ENCODE data around the gene UBL7.
"Not testable (repeated sequence)": the region's sequence is repeated elsewhere in the genome, so short reads cannot be mapped to it uniquely, and the experiment has no call there.

Gene UBL7

DNA sequence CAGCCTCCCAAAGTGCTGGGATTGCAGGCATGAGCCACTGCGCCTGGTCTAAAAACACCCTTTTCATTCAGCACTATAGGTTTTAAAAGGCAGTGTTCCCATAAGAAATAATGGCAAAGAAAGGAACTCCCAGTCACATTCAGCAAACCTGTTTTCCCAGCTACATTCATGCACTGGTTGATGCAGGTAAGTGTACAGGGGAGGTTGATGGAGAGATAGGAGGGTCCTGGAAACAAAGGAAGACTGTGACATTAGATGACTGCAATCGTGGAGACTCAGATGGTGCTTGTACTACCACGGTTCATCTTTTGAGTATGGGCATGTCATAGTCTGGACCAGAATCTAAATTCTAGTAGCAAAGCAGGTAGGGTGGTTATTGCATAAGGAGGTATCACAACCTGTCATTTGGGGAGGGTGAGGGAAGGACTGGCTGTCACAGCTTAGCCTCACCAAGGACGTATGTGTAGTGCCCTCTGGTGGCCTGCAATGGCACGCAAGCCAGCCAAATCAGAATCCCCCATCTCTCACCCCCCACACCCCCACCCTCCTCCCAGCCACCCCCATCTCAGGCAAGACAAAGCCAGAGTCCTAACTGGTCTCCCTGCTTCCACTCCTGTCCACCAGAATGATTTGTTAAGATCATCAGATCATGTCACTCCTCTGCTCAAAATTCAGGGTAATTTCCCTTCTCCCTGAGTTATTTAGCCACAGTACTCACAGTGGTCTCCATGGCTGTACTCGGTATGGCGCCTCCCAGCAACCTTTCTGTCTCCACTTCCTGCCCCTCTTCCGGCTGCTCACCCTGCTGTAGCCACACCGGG is 28.8 kb upstream of the UBL7 start:
- DNase-seq = peak in 1 of 2 donors; percentile 57
- intact Hi-C loops (cut with DNase I; ENCODE audit: low total_unique reads) = no loop called here
- Histone ChIP-seq H3K27ac (no peak overlapping the region), H3K9me3 (no peaks in the 10 kb centered on the region), H3K4me3 (no peak overlapping the region), H3K27me3 (no peaks in the 10 kb centered on the region), H3K4me1 (no peaks in the 10 kb centered on the region), H3K36me3 (no peaks in the 10 kb centered on the region)
- TF ChIP-seq, protein P1, sequence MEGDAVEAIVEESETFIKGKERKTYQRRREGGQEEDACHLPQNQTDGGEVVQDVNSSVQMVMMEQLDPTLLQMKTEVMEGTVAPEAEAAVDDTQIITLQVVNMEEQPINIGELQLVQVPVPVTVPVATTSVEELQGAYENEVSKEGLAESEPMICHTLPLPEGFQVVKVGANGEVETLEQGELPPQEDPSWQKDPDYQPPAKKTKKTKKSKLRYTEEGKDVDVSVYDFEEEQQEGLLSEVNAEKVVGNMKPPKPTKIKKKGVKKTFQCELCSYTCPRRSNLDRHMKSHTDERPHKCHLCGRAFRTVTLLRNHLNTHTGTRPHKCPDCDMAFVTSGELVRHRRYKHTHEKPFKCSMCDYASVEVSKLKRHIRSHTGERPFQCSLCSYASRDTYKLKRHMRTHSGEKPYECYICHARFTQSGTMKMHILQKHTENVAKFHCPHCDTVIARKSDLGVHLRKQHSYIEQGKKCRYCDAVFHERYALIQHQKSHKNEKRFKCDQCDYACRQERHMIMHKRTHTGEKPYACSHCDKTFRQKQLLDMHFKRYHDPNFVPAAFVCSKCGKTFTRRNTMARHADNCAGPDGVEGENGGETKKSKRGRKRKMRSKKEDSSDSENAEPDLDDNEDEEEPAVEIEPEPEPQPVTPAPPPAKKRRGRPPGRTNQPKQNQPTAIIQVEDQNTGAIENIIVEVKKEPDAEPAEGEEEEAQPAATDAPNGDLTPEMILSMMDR (IDR thresholded peaks at IDR 0.05) = peak; percentile 38 to 50

DNA sequence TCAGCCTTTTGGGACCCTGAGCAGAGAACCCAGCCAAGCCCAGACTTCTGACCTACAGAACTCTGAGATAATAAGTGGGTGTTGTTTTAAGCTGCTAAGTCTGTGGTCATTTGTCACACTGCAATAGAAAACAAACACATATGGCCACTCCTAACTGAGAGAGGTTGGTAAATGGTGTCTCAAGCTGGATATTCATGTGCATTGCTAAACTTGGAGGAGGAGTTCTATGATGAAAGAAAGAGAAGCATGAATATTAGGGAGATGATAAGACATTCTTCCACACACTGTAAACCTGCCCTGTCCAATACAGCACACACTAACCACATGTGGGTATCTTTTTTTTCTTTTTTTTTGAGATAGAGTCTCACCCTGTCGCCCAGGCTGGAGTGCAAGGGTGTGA is 27.8 kb upstream of the UBL7 start:
- Histone ChIP-seq H3K4me1 (no peaks in the 10 kb centered on the region), H3K4me3 (no peak overlapping the region), H3K27ac (no peak overlapping the region), H3K36me3 (no peaks in the 10 kb centered on the region), H3K27me3 (no peaks in the 10 kb centered on the region), H3K9me3 (no peaks in the 10 kb centered on the region)
- no peak for DNase-seq
- intact Hi-C loops (cut with DNase I; ENCODE audit: low total_unique reads) = no loop called here
- TF ChIP-seq, protein P1 (IDR thresholded peaks at IDR 0.05) = no peak

DNA sequence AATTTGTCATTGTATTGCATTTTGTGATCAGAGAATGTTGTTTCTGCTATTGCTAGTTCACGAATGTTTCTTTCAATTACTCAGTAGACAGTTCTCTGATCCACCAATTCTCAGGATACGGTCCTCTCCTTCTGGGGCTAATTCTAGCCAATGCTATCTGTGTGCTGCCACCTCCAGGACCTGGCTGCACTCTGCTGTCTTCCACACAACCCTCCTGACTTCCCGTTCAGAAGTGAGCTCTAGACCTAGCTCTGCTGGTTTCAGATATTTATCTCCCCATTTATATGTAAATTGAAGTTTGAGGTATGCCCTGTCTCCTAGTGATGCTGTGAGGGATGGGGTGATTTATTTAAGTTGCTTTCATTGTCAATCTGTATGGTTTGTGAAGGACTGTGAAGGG is 21.7 kb upstream of the UBL7 start:
- Histone ChIP-seq H3K9me3 (no peaks in the 10 kb centered on the region), H3K4me3 (no peak overlapping the region), H3K27ac (no peak overlapping the region), H3K4me1 (no peaks in the 10 kb centered on the region), H3K36me3 (peaks cover 0 to 15% (median 0%) of the 10 kb centered on the region in 3 donors), H3K27me3 (no peaks in the 10 kb centered on the region)
- DNase-seq = peak in 1 of 2 donors; percentile 25
- intact Hi-C loops (cut with DNase I; ENCODE audit: low total_unique reads) = no loop called here
- TF ChIP-seq, protein P1 (IDR thresholded peaks at IDR 0.05) = no peak

DNA sequence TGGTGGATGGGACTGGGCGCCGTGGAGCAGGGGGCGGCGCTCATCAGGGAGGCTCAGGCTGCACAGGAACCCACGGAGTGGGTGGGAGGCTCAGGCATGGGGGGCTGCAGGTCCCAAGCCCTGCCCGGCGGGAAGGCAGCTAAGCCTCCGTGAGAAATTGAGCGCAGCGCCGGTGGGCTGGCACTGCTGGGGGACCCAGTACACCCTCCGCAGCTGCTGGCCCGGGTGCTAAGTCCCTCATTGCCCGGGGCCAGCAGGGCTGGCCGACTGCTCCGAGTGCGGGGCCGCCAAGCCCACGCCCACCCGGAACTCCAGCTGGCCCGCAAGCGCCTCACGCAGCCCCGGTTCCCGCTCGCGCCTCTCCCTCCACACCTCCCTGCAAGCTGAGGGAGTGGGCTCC is 19.4 kb upstream of the UBL7 start:
- H3K27ac ChIP-seq; intact Hi-C loops (cut with DNase I; ENCODE audit: low total_unique reads); H3K27me3 ChIP-seq; H3K4me3 ChIP-seq; H3K9me3 ChIP-seq; H3K4me1 ChIP-seq: not testable (repeated sequence)
- peaks cover 0 to 15% (median 0%) of the 10 kb centered on the region in 3 donors for H3K36me3 ChIP-seq
- DNase-seq = peak in 1 of 2 donors; percentile 33

DNA sequence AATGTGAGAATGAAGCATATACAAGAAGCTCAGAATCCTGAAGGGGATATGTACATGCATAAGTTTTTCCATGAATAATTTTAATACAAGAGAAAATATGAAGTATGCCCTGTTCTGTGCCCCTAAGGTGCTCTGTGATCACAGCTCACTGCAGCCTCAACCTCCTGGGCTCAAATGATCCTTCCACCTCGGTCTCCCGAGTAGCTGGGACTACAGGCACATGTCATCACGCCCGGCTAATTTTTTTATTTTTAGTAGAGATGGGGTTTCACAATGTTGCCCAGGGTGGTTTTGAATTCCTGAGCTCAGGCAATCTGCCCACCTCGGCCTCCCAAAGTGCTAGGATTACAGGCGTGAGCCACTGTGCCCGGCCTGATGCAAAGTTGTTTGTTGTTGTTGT is 10.7 kb upstream of the UBL7 start:
- intact Hi-C loops (cut with DNase I; ENCODE audit: low total_unique reads); H3K4me3 ChIP-seq; H3K36me3 ChIP-seq; H3K27me3 ChIP-seq; H3K4me1 ChIP-seq; H3K27ac ChIP-seq; H3K9me3 ChIP-seq: not testable (repeated sequence)
- peak in 1 of 2 donors; percentile 3 for DNase-seq

DNA sequence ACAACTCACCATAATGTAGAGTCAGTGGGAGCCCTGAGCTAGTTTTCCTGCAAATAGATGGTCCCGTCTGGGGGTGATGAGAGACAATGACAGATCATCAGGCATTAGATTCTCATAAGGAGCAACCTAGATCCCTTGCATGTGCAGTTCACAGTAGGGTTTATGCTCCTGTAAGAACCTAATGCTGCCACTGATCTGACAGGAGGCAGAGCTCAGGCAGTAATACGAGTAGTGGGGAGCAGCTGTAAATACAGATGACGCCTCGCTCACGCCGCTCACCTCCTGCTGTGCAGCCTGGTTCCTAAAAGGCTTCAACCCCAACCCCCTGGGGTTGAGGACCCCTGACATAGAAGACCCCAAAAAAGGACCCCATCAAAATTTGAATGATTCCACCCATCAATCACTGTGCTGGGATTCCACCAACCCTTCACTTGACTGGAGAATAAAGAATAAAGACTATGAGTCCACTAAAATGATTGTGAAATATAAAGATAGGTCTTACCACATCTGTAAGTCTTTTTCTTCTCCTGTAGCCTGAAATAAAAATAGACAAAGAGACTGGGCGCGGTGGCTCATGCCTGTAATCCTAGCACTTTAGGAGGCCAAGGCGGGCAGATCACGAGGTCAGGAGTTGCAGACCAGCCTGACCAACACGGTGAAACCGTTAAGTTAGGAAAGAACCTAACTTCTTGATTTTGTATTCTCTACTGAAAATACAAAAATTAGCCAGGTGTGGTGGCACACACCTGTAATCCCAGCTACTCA is 9.9 kb upstream of the UBL7 start:
- no peak overlapping the region for H3K4me3 ChIP-seq
- no peaks in the 10 kb centered on the region for H3K9me3 ChIP-seq
- no peak overlapping the region for H3K27ac ChIP-seq
- H3K36me3 ChIP-seq = peaks cover 0 to 12% (median 0%) of the 10 kb centered on the region in 3 donors
- peak in 1 of 2 donors; percentile 5 for DNase-seq
- H3K27me3 ChIP-seq = no peaks in the 10 kb centered on the region
- no peaks in the 10 kb centered on the region for H3K4me1 ChIP-seq
- TF ChIP-seq, protein P1 (IDR thresholded peaks at IDR 0.05) = no peak
- intact Hi-C loops (cut with DNase I; ENCODE audit: low total_unique reads) = no loop called here

All from tibial artery (tissue), 4 donors.